Keratinocyte (primary cell): ENCODE results near the gene GCC2. TPM values are rescaled to one million over a fixed set of nuclear protein-coding genes. Genes with fewer than 3 reads are reported as not detected.

Source experiments
- DNase-seq: peaks from one replicate; pipeline ENCODE4 v3.0.0-alpha.2; 2011; ENCODE audit warnings: low read depth, missing footprints, low spot score
- FAIRE-seq: peaks from 2 replicates; lab custom pipeline; 2011; peaks lifted over from hg19 to GRCh38; lab: Jason Lieb, UNC
- H2AFZ ChIP-seq: 2 replicates; pipeline ENCODE4 v1.6.0; 2012; ENCODE audit warnings: low read length, control low read depth, inconsistent platforms; ENCODE audit not compliant: control insufficient read depth
- H3K27ac ChIP-seq: 2 replicates; pipeline ENCODE4 v1.5.1; 2011; ENCODE audit warnings: low read length; ENCODE audit not compliant: control insufficient read depth, insufficient read depth
- H3K27me3 ChIP-seq: 3 replicates; pipeline ENCODE4 v1.6.0; 2011; ENCODE audit warnings: low read length; ENCODE audit not compliant: control insufficient read depth, insufficient read depth; ENCODE audit errors: extremely low read depth
- H3K36me3 ChIP-seq, 2 experiments: 2 replicates in 1 of 2; 3 replicates in 1 of 2; pipeline ENCODE4 v1.5.1; 2011; ENCODE audit warnings: low read length in 2 of 2, mild to moderate bottlenecking in 1 of 2; ENCODE audit not compliant: control insufficient read depth in 2 of 2, insufficient read depth in 2 of 2; ENCODE audit errors: extremely low read depth in 1 of 2
- H3K4me1 ChIP-seq: 3 replicates; pipeline ENCODE4 v1.5.1; 2011; ENCODE audit warnings: low read length; ENCODE audit not compliant: control insufficient read depth, insufficient read depth; ENCODE audit errors: extremely low read depth
- H3K4me2 ChIP-seq: 3 replicates; pipeline ENCODE4 v1.6.0; 2011; ENCODE audit warnings: low read depth, low read length; ENCODE audit not compliant: control insufficient read depth, insufficient read depth; ENCODE audit errors: extremely low read depth
- H3K4me3 ChIP-seq, 3 experiments: fragments of 200-600 bp in 1 of 3; sonication (generic) in 1 of 3; 2 replicates in 2 of 3; 3 replicates in 1 of 3; pipeline ENCODE4 v1.5.1; 2011 to 2016; ENCODE audit warnings: low read length in 3 of 3, mild to moderate bottlenecking in 3 of 3, control low read depth in 2 of 3, inconsistent platforms in 1 of 3, low read depth in 1 of 3, mixed read lengths in 1 of 3, mixed run types in 1 of 3, moderate library complexity in 1 of 3; ENCODE audit not compliant: control insufficient read depth in 2 of 3, insufficient read depth in 2 of 3; ENCODE audit errors: extremely low read depth in 1 of 3
- H3K79me2 ChIP-seq: 2 replicates; pipeline ENCODE4 v1.6.0; 2012; ENCODE audit warnings: low read length; ENCODE audit not compliant: control insufficient read depth, insufficient read depth
- H3K9ac ChIP-seq: 3 replicates; pipeline ENCODE4 v1.6.0; 2011; ENCODE audit warnings: low read length; ENCODE audit not compliant: control insufficient read depth, insufficient read depth; ENCODE audit errors: extremely low read depth
- H3K9me1 ChIP-seq: 3 replicates; pipeline ENCODE4 v1.6.0; 2011; ENCODE audit warnings: low read length; ENCODE audit not compliant: control insufficient read depth, insufficient read depth; ENCODE audit errors: extremely low read depth
- H3K9me3 ChIP-seq: 2 replicates; pipeline ENCODE4 v1.5.1; 2012; ENCODE audit warnings: low read depth, low read length; ENCODE audit not compliant: control insufficient read depth
- H4K20me1 ChIP-seq: 3 replicates; pipeline ENCODE4 v1.6.0; 2011; ENCODE audit warnings: low read length; ENCODE audit not compliant: control insufficient read depth, insufficient read depth; ENCODE audit errors: extremely low read depth
- CTCF ChIP-seq, 3 experiments: IDR thresholded peaks in 1 of 3; conservative IDR thresholded peaks in 1 of 3; optimal IDR thresholded peaks in 1 of 3; 2 replicates in 2 of 3; 3 replicates in 1 of 3; pipeline versions ENCODE3 to v1.5.1; 2011; ENCODE audit warnings: low read length in 3 of 3, mild to moderate bottlenecking in 3 of 3, moderate library complexity in 2 of 3, control low read depth in 1 of 3, inconsistent platforms in 1 of 3; ENCODE audit not compliant: insufficient read depth in 2 of 3; ENCODE audit errors: extremely low read depth in 1 of 3
- EZH2 ChIP-seq: IDR thresholded peaks from one replicate; pipeline ENCODE4 v1.6.1; 2012; ENCODE audit warnings: inconsistent platforms, mild to moderate bottlenecking, low read length, moderate library complexity
- dilution Hi-C: fragments of 300-500 bp; cut with MboI; formaldehyde crosslinking; loops from one replicate; pipeline ENCODE4 v1.7.0; 2020; ENCODE audit warnings: low sequenced_read_pairs; ENCODE audit not compliant: extremely low pct_ligation_motif_present
- polyA plus RNA-seq, 5 experiments: library from polyadenylated mRNA; depleted of rRNA in 3 of 5; stranded (reverse) in 3 of 5; stranded (forward) in 1 of 5; unstranded in 1 of 5; fragments of >200 nt; gene quantifications; 1 replicate in 1 of 5; 2 replicates in 3 of 5; 3 replicates in 1 of 5; pipeline versions ENCODE4 v1.2.1 to v1.2.3, GENCODE V29; 2011 to 2012; ENCODE audit warnings: missing spikeins in 2 of 5, low read depth in 1 of 5, low replicate concordance in 1 of 5

Gene GCC2
- polyA plus RNA-seq, 1 donor (not counting 4 experiments of a cell fraction or from before 2014, with no cell fraction given): 8.4 TPM

GRCh38 chr2:108477099-108477498 is 28.1 kb downstream of the GCC2 start:
- no peaks in the 10 kb centered on the region for H3K4me1 ChIP-seq
- no peaks in the 10 kb centered on the region for H4K20me1 ChIP-seq
- no peak overlapping the region for H2AFZ ChIP-seq
- no peak for TF ChIP-seq EZH2
- no peak for TF ChIP-seq CTCF (optimal IDR thresholded peaks at IDR 0.05 in 1 of 3, IDR thresholded peaks at IDR 0.05 in 1 of 3, conservative IDR thresholded peaks at IDR 0.05 in 1 of 3; ENCODE audit: extremely low read depth in 1 of 3, insufficient read depth in 2 of 3, low read length in 3 of 3)
- FAIRE-seq: no peak
- dilution Hi-C loops: no loop called here
- no peak overlapping the region for H3K4me3 ChIP-seq
- peaks cover 9 to 11% of the 10 kb centered on the region in 2 experiments for H3K36me3 ChIP-seq
- no peak for DNase-seq
- H3K27me3 ChIP-seq: no peaks in the 10 kb centered on the region
- no peak overlapping the region for H3K27ac ChIP-seq
- no peak overlapping the region for H3K9ac ChIP-seq
- no peaks in the 10 kb centered on the region for H3K9me1 ChIP-seq
- H3K79me2 ChIP-seq: no peaks in the 10 kb centered on the region
- H3K9me3 ChIP-seq: no peaks in the 10 kb centered on the region
- H3K4me2 ChIP-seq: no peak overlapping the region

- FAIRE-seq (no peak), DNase-seq (no peak)
- no peak overlapping the region for H3K27ac ChIP-seq
- H2AFZ ChIP-seq: no peak overlapping the region
- H4K20me1 ChIP-seq: no peaks in the 10 kb centered on the region
- no peaks in the 10 kb centered on the region for H3K79me2 ChIP-seq
- H3K4me1 ChIP-seq: no peaks in the 10 kb centered on the region
- H3K9me3 ChIP-seq: no peaks in the 10 kb centered on the region
- H3K9ac ChIP-seq: no peak overlapping the region
- peaks cover 5 to 11% of the 10 kb centered on the region in 2 experiments for H3K36me3 ChIP-seq
- no peak overlapping the region for H3K4me3 ChIP-seq
- dilution Hi-C loops: no loop called here
- no peak overlapping the region for H3K4me2 ChIP-seq
- no peaks in the 10 kb centered on the region for H3K27me3 ChIP-seq
- no peak for TF ChIP-seq CTCF (optimal IDR thresholded peaks at IDR 0.05 in 1 of 3, IDR thresholded peaks at IDR 0.05 in 1 of 3, conservative IDR thresholded peaks at IDR 0.05 in 1 of 3; ENCODE audit: extremely low read depth in 1 of 3, insufficient read depth in 2 of 3, low read length in 3 of 3)
- TF ChIP-seq EZH2: no peak
- no peaks in the 10 kb centered on the region for H3K9me1 ChIP-seq
Observed at GRCh38 chr2:108485253-108485652, 36.2 kb downstream of the GCC2 start.
